ENCODE data around the gene DCTD.

Gene DCTD

DNA sequence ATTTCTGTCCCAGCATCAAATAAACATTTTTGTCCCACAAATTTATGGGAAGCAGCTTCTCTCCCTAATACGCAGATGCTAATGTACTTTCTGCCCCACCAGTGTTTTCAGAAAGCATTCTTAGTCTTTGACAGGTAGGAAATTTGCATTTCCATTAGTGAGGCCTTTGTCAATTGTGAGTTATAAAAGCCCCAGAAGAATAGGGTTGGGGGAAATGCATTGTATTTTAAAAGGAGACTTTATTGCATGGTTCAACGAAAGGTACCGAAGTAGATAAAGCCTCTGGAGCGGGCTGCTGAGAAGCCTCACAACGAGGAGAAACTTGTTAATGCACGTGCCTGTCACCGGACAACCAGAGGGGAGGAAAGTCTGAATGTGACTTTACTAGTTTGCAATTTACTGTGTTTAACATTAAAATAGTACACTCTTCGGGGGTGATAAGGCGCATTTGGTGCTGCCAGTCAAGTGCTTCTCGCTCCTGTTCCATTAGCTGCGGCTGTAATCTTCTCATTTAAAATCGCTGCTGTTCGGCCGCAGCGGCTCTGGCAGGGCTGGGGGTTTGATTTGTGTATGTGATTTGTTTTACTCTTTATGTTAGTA is 63.4 kb downstream of the DCTD start:
- no peak overlapping the region for H3K4me3 ChIP-seq (ENCODE audit: low read length)
- no peak for DNase-seq (ENCODE audit: low read depth, low spot score)

DNA sequence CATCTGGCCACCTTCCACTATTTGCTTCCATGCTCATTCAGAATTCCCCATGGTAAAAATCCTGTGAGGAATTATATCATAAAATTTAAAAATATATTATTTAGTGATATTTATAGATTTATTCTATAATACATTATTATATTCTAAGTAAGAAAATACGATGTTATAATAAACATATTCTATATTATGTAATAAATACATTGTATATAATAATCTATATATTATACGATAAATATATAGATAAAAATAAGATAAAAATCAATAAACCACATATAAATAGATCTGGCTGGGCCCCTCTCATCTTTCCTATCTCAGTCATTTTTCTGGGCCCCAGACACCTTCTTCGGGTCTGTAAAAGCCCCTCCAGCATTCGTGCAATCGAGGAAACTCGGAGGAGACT is 68.5 kb downstream of the DCTD start:
- H3K4me3 ChIP-seq (ENCODE audit: low read length): no peak overlapping the region

DNA sequence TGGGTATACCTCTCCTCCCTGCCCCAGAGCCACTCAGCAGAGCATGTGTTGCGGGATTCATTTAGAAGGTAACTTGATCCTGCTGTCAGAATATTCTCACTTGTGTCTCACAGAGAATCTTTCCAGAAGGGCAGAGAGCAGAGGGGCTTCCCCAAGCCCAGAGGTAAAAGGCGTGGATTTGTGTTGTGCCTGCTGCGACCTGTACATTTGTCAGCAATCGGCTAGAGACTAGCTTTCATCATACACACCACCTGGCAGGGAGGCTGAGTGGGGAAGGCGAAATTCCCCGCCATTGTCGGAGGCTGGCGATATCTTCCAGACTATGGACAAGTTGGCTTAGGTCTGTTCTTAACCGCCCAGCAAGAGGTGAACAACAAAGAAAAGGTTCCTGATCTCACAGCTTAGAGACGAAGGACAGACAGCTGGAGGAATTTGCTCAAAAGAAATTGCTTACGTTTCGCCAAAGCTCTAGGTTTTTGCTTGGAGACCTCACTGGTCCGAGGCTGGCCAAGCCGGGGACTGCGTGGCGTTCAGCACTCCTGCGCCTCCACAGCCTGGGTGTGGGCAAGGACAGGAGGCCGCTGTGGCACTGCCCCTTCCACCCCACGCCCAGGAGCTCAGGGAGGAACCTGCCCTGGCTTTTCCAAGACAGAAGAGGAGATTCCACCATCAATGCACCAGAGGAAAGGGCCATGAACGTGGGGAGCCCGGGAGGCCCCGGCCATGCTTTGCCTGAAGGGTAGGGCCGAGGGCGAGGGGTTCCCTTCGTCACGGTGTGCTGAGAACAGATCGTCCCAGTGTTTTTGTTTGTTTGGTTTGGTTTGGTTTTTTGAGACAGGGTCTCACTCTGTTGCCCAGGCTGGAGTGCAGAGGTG is 69.4 kb downstream of the DCTD start:
- DNase-seq (ENCODE audit: low read depth, low spot score): no peak
- no peak overlapping the region for H3K4me3 ChIP-seq (ENCODE audit: low read length)

More for the DNA sequence above, 68.5 kb downstream of the DCTD start:
- DNase-seq (ENCODE audit: low read depth, low spot score): no peak

DNA sequence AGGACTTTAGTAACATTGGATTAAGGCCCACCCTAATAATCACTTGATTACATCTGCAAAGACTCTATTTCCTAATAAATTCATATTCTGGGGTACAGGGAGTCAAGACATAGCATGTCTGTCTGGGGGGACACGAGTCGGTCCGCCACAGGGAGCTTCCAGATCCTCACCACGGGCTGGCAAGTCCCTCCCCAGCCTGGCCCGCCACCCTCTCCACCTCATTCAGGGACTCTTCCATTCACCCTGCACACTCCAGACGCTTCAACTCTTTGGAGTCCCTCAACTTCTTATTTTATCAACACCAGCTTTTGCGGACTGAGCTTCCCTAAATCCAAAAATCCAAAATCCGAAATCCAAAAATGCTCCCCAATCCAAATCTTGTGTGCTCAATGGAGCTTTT is 71.2 kb downstream of the DCTD start:
- no peak for DNase-seq (ENCODE audit: low read depth, low spot score)
- H3K4me3 ChIP-seq (ENCODE audit: low read length): no peak overlapping the region

DNA sequence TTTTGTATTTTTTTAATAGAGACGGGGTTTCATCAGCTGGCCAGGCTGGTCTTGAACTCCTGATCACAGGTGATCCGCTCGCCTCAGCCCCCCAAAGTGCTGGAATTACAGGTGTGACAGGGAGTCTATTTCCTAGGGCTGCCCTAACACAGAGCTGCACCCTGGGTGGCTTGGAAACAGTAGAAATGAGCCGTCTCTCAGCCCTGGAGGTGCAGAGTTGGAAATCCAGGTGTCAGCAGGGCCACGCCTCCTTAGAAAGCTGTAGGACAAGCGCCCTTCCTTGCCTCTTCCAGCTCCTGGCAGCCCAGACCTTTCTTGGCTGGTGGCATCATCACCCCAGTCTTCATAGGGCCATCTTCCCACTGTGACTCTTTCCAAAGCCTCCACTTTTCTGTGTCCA is 71.6 kb downstream of the DCTD start:
- no peak for DNase-seq (ENCODE audit: low read depth, low spot score)
- no peak overlapping the region for H3K4me3 ChIP-seq (ENCODE audit: low read length)

DNA sequence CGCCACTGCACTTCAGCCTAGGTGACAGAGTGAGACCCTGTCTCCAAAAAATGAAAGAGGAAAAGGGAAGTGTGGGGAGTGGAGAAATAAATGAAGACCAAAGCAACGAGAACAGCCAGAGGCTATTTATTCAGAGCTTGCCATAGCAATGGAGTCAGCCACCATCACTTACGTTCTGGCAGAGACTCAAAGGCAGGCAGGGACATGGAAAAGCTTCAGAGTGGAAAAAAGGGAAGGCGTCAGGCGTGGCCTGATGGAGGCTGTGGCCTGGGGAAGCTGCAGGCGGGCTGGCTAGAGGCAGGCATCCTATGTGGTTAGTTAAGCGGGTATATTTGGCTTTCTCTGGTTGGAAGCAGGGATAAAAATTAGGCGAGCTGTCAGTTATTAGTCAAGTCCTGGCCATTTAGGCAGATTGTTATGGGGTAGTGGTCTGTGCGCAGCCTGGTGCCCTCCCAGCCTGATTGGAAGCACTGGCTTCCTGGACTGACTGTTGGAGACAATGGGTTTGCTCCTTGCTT is 73.3 kb downstream of the DCTD start:
- DNase-seq (ENCODE audit: low read depth, low spot score): no peak
- no peak overlapping the region for H3K4me3 ChIP-seq (ENCODE audit: low read length)

DNA sequence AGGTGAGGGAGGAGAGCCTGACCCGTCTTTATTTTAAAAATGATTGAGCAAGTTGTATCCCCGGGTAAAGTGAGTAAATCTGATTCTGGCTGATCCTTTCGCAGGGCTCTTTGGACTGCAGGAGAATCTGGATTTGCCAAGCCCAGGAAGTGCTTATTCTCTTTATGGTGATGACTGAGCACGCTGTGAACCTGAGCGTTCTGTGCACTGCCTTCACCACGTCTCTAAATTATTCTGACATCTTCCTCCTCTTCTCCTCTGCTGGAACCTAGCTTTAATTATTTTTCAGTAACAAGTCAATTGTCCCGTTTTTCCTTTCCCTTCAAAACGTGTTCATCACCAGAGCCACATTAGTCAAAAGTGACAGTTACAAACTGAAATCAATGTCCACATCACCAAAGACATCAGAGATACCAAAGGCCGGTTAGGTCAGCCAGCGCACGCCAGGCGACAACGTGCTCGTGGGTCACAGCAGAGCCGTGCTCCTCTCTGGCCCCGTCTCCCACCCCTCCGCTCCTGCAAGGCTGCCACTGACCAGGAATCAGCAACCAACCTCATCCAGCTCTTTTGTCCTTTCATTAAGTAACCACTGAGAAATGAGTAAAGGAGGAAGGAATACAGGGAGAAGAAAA is 74.3 kb downstream of the DCTD start:
- H3K4me3 ChIP-seq (ENCODE audit: low read length): no peak overlapping the region
- no peak for DNase-seq (ENCODE audit: low read depth, low spot score)

DNA sequence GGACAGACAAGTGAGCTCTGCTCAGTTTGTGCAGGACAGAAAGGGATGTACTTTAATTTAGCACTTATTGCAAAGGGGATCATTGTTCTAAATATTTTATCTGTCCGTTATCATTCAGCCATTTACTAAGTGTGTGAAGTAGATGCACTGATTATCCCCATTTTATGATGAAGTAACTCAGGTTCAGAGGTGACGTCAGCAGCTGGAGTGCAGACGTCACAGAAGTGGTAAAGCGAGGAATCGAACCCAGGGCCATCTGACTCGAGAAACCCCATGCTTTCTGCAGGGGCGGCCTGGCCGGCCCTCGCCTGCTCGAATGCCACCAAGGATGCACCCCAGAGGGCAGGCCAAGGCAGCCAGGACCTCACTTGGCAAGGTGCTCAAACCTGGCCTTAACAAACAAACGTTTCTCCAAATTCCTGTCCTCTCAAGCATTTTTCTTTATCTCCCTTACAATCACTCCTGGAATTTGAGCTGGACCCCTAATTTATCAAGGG is 75.0 kb downstream of the DCTD start:
- no peak for DNase-seq (ENCODE audit: low read depth, low spot score)
- H3K4me3 ChIP-seq (ENCODE audit: low read length): no peak overlapping the region

DNA sequence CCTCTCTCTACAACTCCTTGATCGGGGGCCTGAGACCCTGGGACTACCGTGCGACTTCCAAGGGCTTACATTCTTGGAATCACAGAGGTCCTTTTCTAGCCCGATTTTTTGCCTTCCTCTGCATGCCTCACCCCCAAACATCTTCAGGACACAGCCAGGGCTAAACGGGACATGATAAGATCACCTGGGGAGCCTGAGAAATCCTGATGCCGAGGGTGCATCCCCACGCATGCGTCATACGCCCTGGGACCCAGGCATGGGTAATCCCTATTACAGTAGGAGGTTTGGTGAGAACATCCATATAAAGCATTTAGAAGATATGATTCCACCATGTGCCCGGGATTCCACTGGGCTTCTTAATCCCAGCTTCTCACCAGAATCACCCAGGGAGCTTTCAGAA is 77.1 kb downstream of the DCTD start:
- no peak for DNase-seq (ENCODE audit: low read depth, low spot score)
- H3K4me3 ChIP-seq (ENCODE audit: low read length): no peak overlapping the region
